ENCODE data around the gene SFXN4. TPM values are rescaled to one million over a fixed set of nuclear protein-coding genes. Genes with fewer than 3 reads are reported as not detected.

Gene SFXN4
- total and polyA plus RNA-seq, 9 of the 15 experiments (the other 6 are each of a cell fraction or from before 2014, with no cell fraction given) = 40.1 to 97.8 (median 54.5) TPM

- H3K27me3 ChIP-seq (ENCODE audit: control insufficient read depth in 2 of 2, insufficient read depth in 2 of 2, low read length in 2 of 2) = no peaks in the 10 kb centered on the region
- no peak overlapping the region for H3K27ac ChIP-seq (ENCODE audit: extremely low read depth, low read depth, low read length)
- 88% methylated on average over 13 of the region's 13 CpGs for WGBS (ENCODE audit: insufficient coverage, low coverage, missing lambda C conversion rate)
- no peak overlapping the region for H3K4me2 ChIP-seq (ENCODE audit: insufficient read depth, low read length)
- intact Hi-C loops (cut with micrococcal nuclease) = loop anchor here (2.0 kb wide), 1 partner anchor 59 kb away; no protein-coding TSS in a partner anchor
- no peaks in the 10 kb centered on the region for H4K20me1 ChIP-seq (replicated peaks; ENCODE audit: control insufficient read depth, insufficient read depth, low read length)
- H3K9me1 ChIP-seq (ENCODE audit: control insufficient read depth, insufficient read depth, low read length) = no peaks in the 10 kb centered on the region
- no peak overlapping the region for H2AFZ ChIP-seq (ENCODE audit: low read depth, low read length)
- no peaks in the 10 kb centered on the region for H3K79me2 ChIP-seq (ENCODE audit: control insufficient read depth, insufficient read depth, low read length)
- no peak overlapping the region for H3K9ac ChIP-seq (ENCODE audit: insufficient read depth in 1 of 2, low read depth in 2 of 2, low read length in 2 of 2)
- H3K9me3 ChIP-seq (replicated peaks; ENCODE audit: control insufficient read depth, insufficient read depth, low read depth, low read length) = no peaks in the 10 kb centered on the region
- peaks cover 40% of the 10 kb centered on the region; the same call in 2 of the 3 replicates for H3K36me3 ChIP-seq (ENCODE audit: control insufficient read depth, insufficient read depth, low read length)
- in situ Hi-C loops (cut with MboI) = no loop called here
- ATAC-seq (peak; percentile 78), DNase-seq (ENCODE audit: extremely low read depth in 1 of 4, low spot score in 3 of 4) (peak in 2 of 4 experiments; percentile 23 to 25), FAIRE-seq (no peak)
- BruUV-seq (replicated peaks) = no TSS peak
- CTCF ChIA-PET (ENCODE audit: low intra/inter-chr PET ratio) = no interaction called here
- no peak overlapping the region for H3K4me3 ChIP-seq
- H3K4me1 ChIP-seq (replicated peaks in 1 of 2; ENCODE audit: control insufficient read depth in 2 of 2, insufficient read depth in 2 of 2, low read length in 2 of 2) = no peaks in the 10 kb centered on the region
- POLR2A ChIA-PET = no interaction called here
- TF ChIP-seq ZNF224 (CRISPR knock-in tag; IDR thresholded peaks at IDR 0.05) = no peak
- TF ChIP-seq NCOA1 (IDR thresholded peaks at IDR 0.05; ENCODE audit: low read depth) = no peak
- no peak for TF ChIP-seq EHMT2 (IDR thresholded peaks at IDR 0.05)
- TF ChIP-seq AFF1 (IDR thresholded peaks at IDR 0.05; ENCODE audit: low read depth in 1 of 2, partially characterized antibody in 2 of 2) = no peak
- no peak for TF ChIP-seq ZNF384 (IDR thresholded peaks at IDR 0.05; ENCODE audit: low read depth, low read length)
- TF ChIP-seq SNRNP70 (optimal IDR thresholded peaks at IDR 0.05; ENCODE audit: low read depth, low read length) = no peak
- no peak for TF ChIP-seq ZSCAN29 (IDR thresholded peaks at IDR 0.05)
- peak; percentile 33; the same call in 1 of the 2 replicates for TF ChIP-seq STAG1 (CRISPR knock-in tag; IDR thresholded peaks at IDR 0.05; ENCODE audit: borderline replicate concordance)
- TF ChIP-seq ZC3H8 (IDR thresholded peaks at IDR 0.05) = no peak
- TF ChIP-seq NFYB (IDR thresholded peaks at IDR 0.05; ENCODE audit: extremely low read depth, insufficient read length) = no peak
- TF ChIP-seq ZNF124 (CRISPR knock-in tag; IDR thresholded peaks at IDR 0.05) = no peak
- no peak for TF ChIP-seq PTBP1 (IDR thresholded peaks at IDR 0.05; ENCODE audit: low read depth, low read length)
- no peak for TF ChIP-seq ZNF512 (tag; IDR thresholded peaks at IDR 0.05)
- TF ChIP-seq ESRRB (CRISPR knock-in tag; IDR thresholded peaks at IDR 0.05; ENCODE audit: borderline replicate concordance) = no peak
- no peak for TF ChIP-seq POLR3A (IDR thresholded peaks at IDR 0.05; ENCODE audit: borderline replicate concordance, extremely low read depth, insufficient read depth, insufficient read length)
- TF ChIP-seq CTCF (IDR thresholded peaks at IDR 0.05 in 2 of 3, conservative IDR thresholded peaks at IDR 0.05 in 1 of 3; ENCODE audit: insufficient read depth in 2 of 3, low read depth in 1 of 3, low read length in 3 of 3) = peak; percentile 49 to 60 (median 55); a peak in 5 of 6 replicates
These were observed 25.9 kb downstream of the SFXN4 start for GRCh38 chr10:119139464-119140067.
